Hematopoietic multipotent progenitor cell treated with erythropoietin and hydrocortisone succinate and interleukin-3 and kit ligand, for 4 days (in vitro differentiated cells): ENCODE data around the gene SGK2.
"Not testable (repeated sequence)": the region's sequence is repeated elsewhere in the genome, so short reads cannot be mapped to it uniquely, and the experiment has no call there.

Experiments used
- DNase-seq: peaks from one replicate; pipeline ENCODE4 v3.0.0-alpha.2; 2015

SGK2 gene

DNA sequence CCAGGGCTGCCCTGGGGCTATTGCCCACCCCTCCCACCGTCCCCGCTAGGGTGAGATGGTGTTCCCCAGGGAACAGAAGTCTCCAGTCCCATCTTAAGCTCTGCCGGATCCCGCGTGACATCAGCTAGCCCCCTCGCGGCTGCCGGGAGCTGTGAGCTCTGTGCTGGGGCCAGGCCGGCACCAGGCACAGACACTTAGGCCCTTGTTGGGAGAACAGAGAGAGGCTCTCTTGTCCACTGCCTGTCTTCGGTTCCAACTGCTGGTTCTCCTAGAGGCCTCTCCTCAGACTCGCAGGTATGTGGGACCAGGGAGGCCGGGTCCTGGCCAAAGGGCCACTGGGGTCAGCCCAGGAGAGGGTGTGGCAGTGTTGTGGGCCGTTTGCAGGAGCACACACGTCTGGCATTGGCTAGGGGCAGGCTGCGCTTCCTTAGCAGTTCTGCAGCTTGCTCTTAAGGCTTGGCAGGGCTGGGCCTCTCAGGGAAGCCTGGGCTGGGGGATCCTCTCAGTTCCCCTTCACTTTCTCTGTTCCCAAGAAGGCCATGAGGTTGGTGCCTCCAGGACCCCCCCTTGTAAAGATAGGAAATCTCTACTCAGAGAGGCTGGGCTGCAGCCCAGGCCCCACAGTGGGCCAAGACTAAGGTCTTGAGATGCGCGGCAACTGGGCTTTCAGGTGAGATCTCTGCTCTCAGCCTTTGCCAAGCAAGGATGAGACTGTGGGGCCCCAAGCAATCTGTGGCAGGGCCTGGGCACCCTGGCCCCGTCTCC is 6.3 kb downstream of the SGK2 start:
- DNase-seq = no peak

DNA sequence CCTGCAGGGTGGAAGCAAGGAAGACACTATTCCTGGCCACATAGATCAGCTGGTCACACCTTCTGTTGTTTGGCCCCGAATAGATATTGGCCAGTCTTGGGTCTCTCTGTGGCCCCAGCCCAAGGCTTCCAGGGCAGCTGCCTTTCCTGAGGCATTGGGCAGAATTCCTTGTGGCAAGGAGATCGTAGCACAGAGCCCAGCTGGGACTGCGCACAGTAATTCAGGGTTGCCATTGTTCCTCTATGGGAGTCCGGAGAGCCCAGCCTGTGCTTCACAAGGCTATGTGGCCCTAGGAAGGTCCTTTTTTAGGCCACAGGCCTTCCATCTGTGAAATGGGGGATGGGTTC is 6.9 kb downstream of the SGK2 start:
- DNase-seq = no peak

DNA sequence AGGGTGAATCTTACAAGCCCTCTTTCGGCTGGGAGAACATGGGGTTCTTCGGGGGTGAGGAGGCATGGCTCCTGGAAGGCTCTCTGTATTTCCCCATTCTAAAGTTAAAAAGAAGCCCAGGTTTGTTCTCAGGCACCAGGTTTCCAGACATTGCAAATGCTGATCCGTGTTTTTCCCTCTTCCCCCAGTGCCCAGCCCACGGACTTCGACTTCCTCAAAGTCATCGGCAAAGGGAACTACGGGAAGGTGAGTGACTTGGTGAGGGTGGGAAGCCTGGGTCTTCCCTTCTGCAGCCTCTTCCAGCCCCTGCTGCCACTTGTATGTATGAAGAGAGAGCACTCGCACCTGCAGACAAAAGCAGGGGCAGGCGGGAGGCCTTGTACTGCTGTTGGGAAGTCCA is 8.7 kb downstream of the SGK2 start:
- no peak for DNase-seq

DNA sequence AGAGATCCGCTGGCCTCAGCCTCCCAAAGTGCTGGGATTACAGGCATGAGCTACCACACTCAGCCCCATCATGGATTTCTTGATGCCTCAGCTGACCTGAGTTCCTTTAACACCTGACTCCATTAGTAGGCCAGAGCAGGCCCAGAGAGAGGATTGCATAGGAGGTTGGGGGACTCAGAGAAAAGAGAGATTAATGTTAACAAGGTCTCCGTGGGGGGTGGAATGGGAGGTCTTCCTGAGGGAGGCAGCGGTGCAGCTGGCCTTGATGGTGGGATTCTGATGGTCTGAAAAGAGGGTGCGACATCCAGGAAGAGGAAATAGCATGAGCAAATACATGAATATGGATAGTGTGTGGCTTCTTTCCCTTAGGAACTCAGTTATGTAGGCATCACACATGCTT is 9.9 kb downstream of the SGK2 start:
- DNase-seq = no peak

DNA sequence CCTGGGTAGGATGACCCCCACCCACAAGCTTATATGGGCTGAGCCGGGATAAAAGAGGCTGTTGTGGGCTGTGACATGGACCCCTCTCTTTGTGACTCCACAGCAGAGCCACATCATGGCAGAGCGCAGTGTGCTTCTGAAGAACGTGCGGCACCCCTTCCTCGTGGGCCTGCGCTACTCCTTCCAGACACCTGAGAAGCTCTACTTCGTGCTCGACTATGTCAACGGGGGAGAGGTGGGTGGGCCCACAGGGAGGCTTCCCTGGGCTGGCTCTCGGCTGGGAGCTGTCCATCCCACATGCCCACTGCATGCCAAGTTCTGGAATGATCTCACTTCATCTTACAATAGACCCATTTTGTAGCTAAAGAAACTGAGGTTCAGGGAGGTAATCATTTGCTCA is 10.5 kb downstream of the SGK2 start:
- DNase-seq = no peak

DNA sequence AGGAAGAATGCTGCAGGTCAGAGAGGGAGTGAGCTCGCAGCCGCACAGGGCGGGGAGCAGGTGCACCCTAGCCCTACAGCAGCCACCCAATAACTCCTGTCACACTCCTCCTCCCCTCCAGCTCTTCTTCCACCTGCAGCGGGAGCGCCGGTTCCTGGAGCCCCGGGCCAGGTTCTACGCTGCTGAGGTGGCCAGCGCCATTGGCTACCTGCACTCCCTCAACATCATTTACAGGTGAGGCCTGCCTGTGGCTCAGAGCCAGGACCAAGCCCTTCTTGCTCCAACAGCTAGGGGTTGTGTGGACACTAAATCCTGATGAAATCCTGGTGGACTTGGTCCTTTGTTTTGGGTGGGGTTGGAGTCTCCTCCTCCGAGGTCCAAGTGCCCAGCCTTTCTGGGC is 11.7 kb downstream of the SGK2 start:
- no peak for DNase-seq

DNA sequence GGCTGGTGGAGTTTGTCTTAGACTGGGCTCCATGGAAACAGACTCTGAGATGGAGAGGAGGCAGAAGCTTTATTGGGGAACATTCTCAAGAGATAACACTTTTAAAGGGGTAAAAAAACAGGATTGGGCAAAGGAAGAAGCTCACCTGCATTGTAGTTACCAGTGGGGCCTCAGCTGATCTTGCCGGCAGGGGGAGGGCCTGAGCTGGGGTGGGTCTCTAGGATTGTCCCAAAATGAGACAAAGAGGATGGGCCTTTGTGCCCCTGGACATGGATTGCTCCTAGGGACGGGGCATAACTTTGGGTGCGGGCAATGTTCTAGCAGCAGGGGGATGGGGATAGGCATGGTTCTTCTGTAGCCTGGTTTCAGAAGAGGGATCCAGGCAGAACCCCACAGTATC is 12.5 kb downstream of the SGK2 start:
- DNase-seq = no peak

DNA sequence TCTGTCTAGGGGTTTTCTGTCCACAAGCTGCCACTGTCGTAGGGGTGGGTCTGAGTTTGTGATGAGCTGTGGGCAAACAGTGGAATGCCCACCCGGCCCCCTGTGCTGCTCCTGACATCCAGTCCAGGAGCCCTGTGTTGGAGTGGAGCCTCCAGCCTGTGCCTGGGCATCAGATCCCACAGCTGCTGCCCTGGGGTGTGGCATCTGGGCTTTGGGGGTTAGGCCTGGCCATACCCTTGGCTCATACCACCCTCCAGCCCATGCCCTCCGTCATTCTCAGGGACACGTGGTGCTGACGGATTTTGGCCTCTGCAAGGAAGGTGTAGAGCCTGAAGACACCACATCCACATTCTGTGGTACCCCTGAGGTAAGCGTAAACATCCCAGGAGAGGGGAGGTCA is 12.9 kb downstream of the SGK2 start:
- DNase-seq = no peak

DNA sequence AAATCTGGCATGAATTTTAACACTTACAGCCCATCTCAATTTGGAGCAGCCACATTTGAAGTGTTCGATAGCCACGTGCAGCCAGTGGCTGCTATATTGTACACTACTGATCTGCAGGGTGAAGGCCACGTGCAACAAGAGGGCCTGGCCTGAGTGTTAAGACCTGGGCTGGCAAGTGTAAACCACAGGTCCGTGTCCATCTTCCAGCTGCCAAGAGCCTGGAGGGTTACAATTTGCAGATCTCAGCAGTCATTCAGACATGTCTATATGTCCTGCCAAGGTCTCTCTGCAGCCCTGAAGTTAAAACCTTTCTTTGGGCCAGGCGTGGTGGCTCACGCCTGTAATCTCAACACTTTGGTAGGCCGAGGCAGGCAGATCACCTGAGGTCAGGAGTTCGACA is 14.1 kb downstream of the SGK2 start:
- DNase-seq = no peak

DNA sequence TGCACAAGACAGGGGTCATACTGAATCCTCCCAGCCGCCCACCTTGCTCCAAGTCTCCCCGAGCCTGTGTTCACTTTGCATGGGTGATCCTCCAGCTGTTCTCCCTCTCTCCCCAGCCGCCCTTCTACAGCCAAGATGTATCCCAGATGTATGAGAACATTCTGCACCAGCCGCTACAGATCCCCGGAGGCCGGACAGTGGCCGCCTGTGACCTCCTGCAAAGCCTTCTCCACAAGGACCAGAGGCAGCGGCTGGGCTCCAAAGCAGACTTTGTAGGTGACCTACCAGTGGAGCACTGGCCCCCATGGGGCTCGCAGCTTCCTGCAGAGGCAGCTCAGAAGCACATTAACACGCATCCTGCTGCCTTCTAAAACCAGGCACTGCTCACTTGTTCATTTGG is 17.3 kb downstream of the SGK2 start:
- DNase-seq = no peak

DNA sequence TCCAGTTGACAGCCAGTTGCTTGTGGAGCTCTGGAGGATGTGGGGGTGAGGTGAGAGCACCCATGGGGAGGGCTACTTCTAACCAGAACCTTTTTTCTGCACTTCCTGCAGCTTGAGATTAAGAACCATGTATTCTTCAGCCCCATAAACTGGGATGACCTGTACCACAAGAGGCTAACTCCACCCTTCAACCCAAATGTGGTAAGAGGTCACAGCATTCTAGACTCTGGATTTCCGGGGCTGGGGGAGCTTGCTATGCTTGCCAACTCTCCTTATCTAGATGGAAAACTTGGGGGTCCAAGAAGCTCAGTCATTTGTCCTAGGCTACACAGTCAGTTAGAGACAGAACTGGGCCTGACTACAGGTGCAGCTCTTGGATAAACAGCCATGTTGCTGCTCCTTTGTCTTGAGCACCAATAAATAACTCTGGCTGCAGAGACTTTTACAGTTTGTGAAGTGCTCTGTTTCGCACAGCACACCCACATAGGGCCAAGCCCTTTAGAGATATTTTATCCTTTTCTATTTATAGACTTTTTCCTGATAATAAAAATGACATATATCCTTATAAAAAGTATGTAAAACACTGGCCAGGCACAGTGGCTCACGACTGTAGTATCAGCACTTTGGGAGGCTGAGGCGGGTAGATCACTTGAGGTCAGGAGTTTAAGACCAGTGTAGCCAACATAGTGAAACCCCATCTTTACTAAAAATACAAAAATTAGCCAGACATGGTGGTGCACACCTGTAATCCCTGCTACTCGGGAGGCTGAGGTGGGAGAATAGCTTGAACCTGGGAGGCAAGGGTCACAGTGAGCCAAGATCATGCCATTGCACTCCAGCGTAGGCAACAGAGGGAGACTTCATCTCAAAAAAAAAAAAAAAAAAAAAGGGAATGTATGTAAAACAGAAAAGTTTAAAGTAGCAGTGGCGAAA is 21.3 kb downstream of the SGK2 start:
- peak; percentile 78 for DNase-seq

DNA sequence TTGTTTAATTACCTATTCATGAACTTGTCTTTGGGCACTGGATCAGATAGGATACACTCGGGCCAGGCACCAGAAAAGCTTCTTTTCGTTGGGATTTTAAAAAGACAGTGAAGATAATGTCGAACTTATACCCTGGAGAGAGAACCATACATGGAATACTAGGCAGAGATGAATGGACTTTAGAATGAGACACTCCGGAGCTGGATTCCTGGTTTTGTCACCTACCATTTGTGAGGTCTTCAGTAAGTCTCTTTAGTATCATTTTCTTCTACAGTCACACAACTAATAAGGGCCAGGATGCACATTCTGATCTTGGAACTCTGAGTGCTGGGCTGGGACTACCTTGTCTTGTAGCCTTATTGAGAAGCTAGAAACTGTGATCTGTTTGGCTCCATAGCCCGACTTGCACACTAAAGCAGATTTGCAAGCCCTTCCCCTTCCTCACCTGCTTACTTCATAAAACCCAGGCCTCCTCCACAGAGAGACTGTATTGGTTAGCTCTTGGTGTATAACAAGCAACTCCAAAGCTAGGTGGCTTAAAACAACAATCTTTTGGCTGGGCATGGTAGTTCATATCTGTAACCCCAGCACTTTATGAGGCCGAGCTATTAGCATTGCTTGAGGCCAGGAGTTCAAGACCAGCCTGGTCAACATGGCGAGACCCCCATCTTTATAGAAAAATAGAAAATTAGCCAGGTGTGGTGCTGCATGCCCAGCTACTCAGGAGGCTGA is 24.5 kb downstream of the SGK2 start:
- peak; percentile 12 for DNase-seq

DNA sequence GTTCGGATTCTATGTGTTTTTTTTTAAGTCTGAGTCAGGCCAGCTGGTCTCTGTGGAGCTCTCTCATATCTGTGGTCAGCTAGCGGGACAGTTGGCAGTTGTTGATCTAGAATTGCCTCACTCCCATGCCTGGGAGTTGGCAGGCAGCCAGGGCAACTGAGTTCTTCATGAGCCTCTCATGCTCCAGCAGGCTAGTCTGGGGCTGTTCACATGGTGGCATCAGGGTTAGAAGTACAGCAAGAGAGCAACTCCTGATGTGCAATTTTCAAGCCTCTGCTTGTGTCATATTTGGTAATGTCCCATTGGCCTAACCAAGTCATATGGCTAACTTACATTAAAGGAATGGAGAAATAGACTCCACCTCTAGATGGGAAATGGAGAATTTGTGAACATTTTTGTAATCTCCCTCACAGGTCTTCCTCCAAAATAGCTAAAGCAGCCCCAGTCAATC is 25.2 kb downstream of the SGK2 start:
- peak; percentile 98 for DNase-seq

DNA sequence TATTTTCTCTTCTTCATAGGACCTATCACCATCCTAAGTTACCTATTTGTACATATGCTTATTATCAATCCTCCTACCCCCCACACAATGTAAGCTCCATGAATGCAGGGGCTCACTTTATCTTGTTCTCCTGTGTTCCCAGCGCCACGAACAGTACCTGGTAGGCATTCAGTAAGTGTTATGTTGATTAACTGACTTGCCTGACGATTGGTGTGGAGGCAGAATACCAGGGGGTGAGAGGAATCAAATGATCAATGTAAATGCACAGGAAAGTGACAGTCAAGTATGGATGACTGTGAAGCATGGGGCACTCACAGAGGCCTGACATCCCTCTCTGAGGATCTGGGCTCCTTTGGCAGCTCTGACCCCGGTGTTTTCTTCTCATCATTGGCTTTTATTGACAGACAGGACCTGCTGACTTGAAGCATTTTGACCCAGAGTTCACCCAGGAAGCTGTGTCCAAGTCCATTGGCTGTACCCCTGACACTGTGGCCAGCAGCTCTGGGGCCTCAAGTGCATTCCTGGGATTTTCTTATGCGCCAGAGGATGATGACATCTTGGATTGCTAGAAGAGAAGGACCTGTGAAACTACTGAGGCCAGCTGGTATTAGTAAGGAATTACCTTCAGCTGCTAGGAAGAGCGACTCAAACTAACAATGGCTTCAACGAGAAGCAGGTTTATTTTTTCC is 25.8 kb downstream of the SGK2 start:
- DNase-seq = no peak

DNA sequence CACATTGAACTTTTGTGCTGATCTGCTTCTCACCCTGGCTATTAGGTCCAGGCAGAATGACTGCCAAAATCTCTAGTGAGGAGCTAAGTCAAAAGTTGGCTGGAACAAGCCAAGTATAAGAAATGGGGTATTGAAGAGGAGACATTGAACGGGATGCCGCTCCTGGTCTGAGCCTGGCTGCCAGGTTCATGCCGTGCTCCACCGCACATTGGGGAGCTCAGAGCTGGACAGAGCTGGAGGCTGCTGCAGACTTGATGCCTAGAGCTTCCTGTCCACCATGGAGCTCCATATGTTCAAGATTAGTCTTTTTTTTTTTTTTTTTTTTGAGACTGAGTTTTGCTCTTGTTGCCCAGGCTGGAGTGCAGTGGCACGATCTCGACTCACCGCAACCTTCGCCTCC is 27.8 kb downstream of the SGK2 start:
- no peak for DNase-seq

DNA sequence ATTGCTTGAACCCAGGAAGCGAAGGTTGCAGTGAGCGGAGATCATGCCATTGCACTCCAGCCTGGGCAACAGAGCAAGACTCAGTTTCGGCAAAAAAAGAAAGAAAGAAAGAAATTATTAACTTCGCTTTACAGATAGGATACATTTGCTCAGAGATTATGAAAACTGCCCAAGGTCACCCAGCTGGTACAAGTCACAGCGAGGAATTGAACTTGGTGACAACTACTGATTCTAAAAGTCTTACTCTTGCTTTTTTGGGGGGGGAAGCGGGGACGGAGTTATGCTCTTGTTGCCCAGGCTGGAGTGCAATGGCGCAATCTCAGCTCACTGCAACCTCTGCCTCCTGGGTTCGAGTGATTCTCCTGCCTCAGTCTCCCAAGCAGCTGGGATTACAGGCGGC is 29.7 kb downstream of the SGK2 start:
- DNase-seq = not testable (repeated sequence)

DNA sequence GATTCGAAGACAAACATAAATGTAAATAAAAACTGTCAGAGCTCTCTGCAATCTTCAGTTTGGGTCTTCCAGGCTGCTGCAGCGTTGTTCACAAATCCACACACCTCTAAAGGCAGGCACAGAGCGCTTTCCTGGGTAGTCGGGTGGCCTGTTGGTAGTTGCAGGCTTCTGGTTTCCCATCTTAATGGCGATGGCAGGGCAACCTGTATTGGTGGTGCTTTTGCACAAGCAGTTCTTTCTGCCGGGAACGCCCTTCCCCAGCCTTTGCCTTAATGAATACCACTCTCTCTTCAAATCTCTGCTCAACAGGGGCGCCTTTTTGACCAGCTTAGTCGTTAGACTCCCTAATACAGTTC is 31.2 kb downstream of the SGK2 start:
- DNase-seq = peak; percentile 47

DNA sequence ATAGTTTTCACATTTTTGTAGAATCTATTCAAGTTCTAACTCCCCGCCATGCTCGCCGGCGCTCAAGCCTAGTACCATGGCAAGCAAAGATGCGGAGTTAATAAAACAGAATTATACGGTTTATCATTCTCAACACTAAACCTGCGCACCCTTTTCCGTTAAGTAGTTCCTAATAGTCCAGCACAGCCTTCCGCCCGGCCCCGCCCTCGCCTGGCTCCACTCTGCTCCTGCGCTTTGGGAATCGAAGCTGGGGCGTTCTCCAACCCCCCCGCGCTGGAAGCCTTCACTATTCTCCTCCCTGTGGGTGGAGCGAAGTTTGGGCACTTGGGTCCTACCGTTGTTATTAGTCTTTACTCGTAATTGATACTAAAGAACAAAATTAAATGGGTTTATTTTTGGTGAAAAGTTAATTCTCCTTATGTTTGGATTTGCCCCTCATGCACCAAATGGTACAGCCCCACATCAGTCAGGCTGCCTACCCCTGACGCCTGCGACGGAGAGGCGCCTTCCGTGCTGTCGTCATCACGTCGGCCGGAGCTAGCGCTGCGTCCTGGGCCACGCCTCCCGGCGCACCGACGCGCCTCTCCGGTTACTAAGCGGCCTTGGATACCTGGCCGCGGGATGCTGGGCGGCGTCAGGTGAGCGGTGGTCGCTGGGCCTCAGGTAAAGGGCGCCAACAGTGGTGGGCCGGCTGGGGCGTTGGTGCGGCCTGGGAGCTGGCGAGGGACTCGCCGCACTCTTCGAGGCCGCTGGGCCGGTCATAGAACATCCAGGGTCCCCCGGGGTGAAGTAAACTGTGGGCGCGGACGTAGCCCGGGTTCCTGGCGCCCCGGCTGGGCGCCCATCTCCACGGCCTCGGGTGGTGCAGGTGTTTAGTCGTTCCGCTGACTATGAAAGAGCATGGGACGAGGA is 31.8 kb downstream of the SGK2 start, which contains the start of gene IFT52:
Gene IFT52, plus strand, starts transcription at position 546 of the 912 bp plus-strand sequence. CDS start 3,762 bp downstream, outside the sequence.
- DNase-seq = peak; percentile 96

DNA sequence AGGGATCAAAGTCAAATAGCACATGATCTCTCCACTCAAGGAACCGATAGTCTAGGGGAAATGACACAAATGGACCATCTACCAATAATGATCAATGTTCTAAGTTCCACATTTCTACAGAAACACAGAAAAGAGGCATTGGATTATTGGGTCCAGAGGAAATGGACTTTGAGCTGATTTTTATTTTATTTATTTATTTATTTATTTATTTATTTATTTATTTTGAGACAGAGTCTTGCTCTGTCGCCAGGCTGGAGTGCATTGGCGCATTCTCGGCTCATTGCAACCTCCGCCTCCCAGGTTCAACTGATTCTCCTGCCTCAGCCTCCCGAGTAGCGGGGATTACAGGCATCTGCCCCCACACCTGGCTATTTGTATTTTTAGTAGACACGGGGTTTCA is 43.1 kb downstream of the SGK2 start:
- not testable (repeated sequence) for DNase-seq

DNA sequence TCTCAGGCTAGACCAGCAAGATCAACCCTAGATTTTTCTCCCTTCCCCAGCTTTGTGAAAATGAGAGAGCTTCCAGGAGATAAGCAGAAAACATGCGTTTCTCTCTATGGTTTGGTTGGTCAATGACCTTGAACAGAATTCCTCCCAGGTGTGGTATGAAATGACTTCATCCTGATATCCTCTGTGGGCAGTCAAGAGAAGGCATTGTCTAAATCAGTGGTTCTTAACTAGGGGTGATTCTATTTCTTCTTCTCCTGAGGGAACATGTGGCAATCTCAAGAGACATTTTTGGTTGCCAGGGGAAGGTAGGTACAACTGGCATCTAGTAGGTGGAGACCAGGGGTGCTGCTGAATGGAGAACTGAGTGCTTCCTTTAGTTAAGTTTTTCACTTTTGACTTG is 44.3 kb downstream of the SGK2 start:
- DNase-seq = no peak

DNA sequence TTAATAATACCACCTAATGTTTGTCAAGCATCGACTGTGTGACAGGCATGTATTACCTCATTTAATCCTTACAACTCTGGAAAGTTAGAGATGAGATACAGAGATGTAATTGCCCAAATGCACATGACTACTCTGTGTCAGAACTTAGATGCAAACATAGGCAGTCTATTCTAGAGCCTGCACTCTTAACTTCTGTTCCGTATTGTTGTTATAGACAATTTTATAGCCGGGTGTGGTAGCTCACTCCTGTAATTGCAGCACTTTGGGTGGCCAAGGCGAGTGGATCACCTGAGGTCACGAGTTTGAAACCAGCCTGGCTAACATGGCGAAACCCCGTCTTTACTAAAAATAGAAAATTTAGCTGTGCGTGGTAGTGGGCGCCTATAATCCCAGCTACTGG is 46.9 kb downstream of the SGK2 start:
- no peak for DNase-seq

DNA sequence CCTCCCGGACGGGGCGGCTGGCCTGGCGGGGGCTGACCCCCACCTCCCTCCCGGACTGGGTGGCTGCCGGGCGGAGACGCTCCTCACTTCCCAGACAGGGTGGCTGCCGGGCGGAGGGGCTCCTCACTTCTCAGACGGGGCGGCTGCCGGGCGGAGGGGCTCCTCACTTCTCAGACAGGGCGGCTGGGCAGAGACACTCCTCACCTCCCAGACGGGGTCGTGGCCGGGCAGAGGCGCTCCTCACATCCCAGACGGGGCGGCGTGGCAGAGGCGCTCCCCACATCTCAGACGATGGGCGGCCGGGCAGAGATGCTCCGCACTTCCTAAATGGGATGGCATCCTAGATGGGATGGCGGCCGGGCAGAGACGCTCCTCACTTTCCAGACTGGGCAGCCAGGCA is 48.5 kb downstream of the SGK2 start:
- DNase-seq = not testable (repeated sequence)
